HG03066 (cell line): Measurements from ENCODE around the gene HINT1.
A peak's percentile ranks its signal among the peaks of the same experiment; 100 is the strongest.

Experiments used
- ATAC-seq: cut with Tn5 transposase; IDR thresholded peaks from one replicate; pipeline ENCODE4 v1.9.1; 2021; ENCODE audit warnings: low read depth; ENCODE audit not compliant: unreplicated experiment

HINT1 gene

GRCh38 chr5:131114754-131115153, 50.3 kb downstream of the HINT1 start:
- ATAC-seq = no peak

GRCh38 chr5:131112424-131112823, 52.6 kb downstream of the HINT1 start:
- no peak for ATAC-seq

- ATAC-seq = no peak
Measured at GRCh38 chr5:131110256-131110594, 54.8 kb downstream of the HINT1 start.

- peak; percentile 72 for ATAC-seq
Measured at GRCh38 chr5:131109540-131110255, 55.4 kb downstream of the HINT1 start.
